Transverse colon (tissue), 3 donors: ENCODE results near the gene KCTD1.

Experiments
- EP300 ChIP-seq: sonication (generic); formaldehyde crosslinking; IDR thresholded peaks from one replicate; pipeline ENCODE4 v1.6.1; 2017; ENCODE audit warnings: antibody characterized with exemption, low read depth
- TF ChIP-seq, protein P1 (sequence below), 5 experiments: fragments of 200-600 bp in 3 of 5; fragments of 450-650 bp in 2 of 5; sonication (generic) in 3 of 5; IDR thresholded peaks; 1 replicate in 2 of 5; 2 replicates in 3 of 5; pipeline ENCODE4 v1.5.1; 2016 to 2017; ENCODE audit warnings: antibody characterized with exemption in 5 of 5, inconsistent platforms in 3 of 5, mild to moderate bottlenecking in 2 of 5, moderate library complexity in 1 of 5

DNA sequence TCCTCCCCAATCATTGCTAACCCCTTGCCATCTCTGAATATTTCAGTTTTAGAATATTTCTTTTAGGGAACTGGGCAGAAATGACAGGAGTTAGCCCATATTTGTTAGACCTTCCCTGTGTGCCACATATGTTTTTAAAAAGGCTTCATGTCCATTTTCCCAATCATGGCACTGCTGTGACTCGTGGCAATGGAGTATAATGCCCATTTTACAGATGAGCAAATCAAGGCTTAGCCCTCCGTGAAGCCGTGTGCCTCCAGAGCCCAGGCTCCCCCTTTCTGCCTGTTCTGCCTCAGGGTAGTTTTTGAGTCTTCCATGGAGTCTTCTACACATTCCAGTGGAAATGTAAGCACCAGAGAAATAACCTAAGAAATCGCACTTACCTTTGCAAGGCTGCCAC lies 130.1 kb downstream of the KCTD1 start:
- no peak for TF ChIP-seq EP300
- TF ChIP-seq, protein P1, sequence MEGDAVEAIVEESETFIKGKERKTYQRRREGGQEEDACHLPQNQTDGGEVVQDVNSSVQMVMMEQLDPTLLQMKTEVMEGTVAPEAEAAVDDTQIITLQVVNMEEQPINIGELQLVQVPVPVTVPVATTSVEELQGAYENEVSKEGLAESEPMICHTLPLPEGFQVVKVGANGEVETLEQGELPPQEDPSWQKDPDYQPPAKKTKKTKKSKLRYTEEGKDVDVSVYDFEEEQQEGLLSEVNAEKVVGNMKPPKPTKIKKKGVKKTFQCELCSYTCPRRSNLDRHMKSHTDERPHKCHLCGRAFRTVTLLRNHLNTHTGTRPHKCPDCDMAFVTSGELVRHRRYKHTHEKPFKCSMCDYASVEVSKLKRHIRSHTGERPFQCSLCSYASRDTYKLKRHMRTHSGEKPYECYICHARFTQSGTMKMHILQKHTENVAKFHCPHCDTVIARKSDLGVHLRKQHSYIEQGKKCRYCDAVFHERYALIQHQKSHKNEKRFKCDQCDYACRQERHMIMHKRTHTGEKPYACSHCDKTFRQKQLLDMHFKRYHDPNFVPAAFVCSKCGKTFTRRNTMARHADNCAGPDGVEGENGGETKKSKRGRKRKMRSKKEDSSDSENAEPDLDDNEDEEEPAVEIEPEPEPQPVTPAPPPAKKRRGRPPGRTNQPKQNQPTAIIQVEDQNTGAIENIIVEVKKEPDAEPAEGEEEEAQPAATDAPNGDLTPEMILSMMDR (IDR thresholded peaks at IDR 0.05), result no peak
